DOHH2 (cell line): ENCODE data around the gene GDF10.

Experiments used
- EZH2phosphoT487 ChIP-seq: fragments of 200-600 bp; sonication (generic); IDR thresholded peaks from 2 replicates; pipeline ENCODE4 v1.6.1; 2017; ENCODE audit warnings: borderline replicate concordance, mild to moderate bottlenecking, antibody characterized with exemption, low read length, moderate library complexity, mixed read lengths
- TF ChIP-seq, protein P1 (sequence below): fragments of 200-600 bp; sonication (generic); IDR thresholded peaks from one replicate; pipeline ENCODE4 v1.5.1; 2014; ENCODE audit warnings: antibody characterized with exemption, mild to moderate bottlenecking, low read depth, low read length; ENCODE audit not compliant: poor library complexity, severe bottlenecking

DNA sequence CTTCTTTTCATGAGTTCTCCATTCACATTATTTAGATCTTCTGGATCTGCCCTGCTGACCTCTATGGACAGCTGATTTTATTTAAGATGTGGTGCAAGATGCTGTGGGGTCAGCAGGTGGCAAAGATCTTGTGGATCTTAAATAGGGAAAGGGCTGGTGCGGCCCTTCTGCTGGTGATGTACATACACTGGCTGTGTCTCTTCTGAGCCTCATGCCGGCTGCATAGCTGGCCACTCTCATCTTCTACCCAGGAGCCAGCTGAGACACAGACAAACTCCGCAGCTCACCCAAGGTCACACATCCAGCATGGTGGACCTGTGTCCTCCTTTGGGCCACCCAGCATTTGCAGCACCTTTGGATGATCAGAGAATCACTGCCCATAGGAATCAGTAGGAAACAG is 57.9 kb downstream of the GDF10 start:
- TF ChIP-seq, protein P1, sequence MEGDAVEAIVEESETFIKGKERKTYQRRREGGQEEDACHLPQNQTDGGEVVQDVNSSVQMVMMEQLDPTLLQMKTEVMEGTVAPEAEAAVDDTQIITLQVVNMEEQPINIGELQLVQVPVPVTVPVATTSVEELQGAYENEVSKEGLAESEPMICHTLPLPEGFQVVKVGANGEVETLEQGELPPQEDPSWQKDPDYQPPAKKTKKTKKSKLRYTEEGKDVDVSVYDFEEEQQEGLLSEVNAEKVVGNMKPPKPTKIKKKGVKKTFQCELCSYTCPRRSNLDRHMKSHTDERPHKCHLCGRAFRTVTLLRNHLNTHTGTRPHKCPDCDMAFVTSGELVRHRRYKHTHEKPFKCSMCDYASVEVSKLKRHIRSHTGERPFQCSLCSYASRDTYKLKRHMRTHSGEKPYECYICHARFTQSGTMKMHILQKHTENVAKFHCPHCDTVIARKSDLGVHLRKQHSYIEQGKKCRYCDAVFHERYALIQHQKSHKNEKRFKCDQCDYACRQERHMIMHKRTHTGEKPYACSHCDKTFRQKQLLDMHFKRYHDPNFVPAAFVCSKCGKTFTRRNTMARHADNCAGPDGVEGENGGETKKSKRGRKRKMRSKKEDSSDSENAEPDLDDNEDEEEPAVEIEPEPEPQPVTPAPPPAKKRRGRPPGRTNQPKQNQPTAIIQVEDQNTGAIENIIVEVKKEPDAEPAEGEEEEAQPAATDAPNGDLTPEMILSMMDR, result no peak
- TF ChIP-seq EZH2phosphoT487, result no peak
